Tibial nerve (tissue), 3 donors: ENCODE results near the gene GAS2L1.

ENCODE experiments used
- CTCF ChIP-seq, 5 experiments: fragments of 200-600 bp in 3 of 5; fragments of 450-650 bp in 2 of 5; sonication (generic) in 3 of 5; IDR thresholded peaks; one replicate each; pipeline ENCODE4 v1.5.1; 2016 to 2019; ENCODE audit warnings: antibody characterized with exemption in 5 of 5, mild to moderate bottlenecking in 3 of 5, moderate library complexity in 2 of 5
- POLR2A ChIP-seq, 2 donors: fragments of 450-650 bp; IDR thresholded peaks; one replicate each; pipeline ENCODE4 v1.6.1; 2017; ENCODE audit warnings: antibody characterized with exemption in 2 of 2, mild to moderate bottlenecking in 2 of 2, moderate library complexity in 2 of 2

DNA sequence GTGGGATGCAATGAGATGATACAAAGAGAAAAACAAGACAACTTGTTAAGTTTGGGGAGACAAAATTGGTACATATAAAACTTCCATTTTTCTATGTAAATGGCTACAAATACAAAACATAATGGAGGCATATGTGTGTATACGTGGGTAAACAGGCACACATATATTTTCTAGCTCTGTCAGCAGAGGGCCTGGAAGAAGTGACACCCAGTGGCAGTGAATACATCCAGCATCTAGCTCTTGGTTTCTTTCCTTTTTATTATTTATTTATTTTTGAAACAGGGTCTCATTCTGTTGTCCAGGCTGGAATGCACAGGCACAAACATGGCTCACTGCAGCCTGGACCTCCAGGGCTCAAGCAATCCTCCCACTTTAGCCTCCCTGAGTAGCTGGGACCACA, 14.1 kb downstream of the GAS2L1 start:
- no peak for TF ChIP-seq CTCF (IDR thresholded peaks at IDR 0.05)
- no peak for TF ChIP-seq POLR2A (IDR thresholded peaks at IDR 0.05)
